Breast epithelium (tissue), 4 donors: ENCODE data around the gene UGT1A10. TPM values are rescaled to one million over a fixed set of nuclear protein-coding genes. Genes with fewer than 3 reads are reported as not detected.

ENCODE experiments used
- DNase-seq, 2 donors: peaks; one replicate each; pipeline ENCODE4 v3.0.0-alpha.2; 2019; ENCODE audit warnings: low spot score in 2 of 2
- H3K27ac ChIP-seq, 2 donors: fragments of 200-600 bp; sonication (generic) in 1 of 2; one replicate each; pipeline ENCODE4 v1.5.1; 2016 to 2019; ENCODE audit warnings: mild to moderate bottlenecking in 1 of 2
- H3K27me3 ChIP-seq, 2 donors: fragments of 200-600 bp; sonication (generic) in 1 of 2; one replicate each; pipeline versions ENCODE4 v1.5.1 to v1.6.0; 2017 to 2019; ENCODE audit warnings: control low read depth in 1 of 2, mild to moderate bottlenecking in 1 of 2
- H3K36me3 ChIP-seq: fragments of 200-600 bp; one replicate; pipeline ENCODE4 v1.5.1; 2019
- H3K4me1 ChIP-seq, 2 donors: fragments of 200-600 bp; sonication (generic); one replicate each; pipeline ENCODE4 v1.5.1; 2016 to 2019; ENCODE audit warnings: control low read depth in 1 of 2
- H3K4me3 ChIP-seq, 3 donors: fragments of 200-600 bp; sonication (generic); 1 replicate in 2 of 3; 2 replicates in 1 of 3; pipeline ENCODE4 v1.5.1; 2016 to 2019; ENCODE audit warnings: mild to moderate bottlenecking in 3 of 3, moderate library complexity in 2 of 3
- H3K9me3 ChIP-seq, 2 donors: fragments of 200-600 bp; sonication (generic) in 1 of 2; one replicate each; pipeline ENCODE4 v1.5.1; 2016 to 2019; ENCODE audit warnings: control low read depth in 1 of 2
- POLR2A ChIP-seq: fragments of 450-650 bp; IDR thresholded peaks from one replicate; pipeline ENCODE4 v1.6.1; 2016; ENCODE audit warnings: antibody characterized with exemption, mild to moderate bottlenecking, moderate library complexity
- POLR2AphosphoS5 ChIP-seq, 3 donors: sonication (generic); formaldehyde crosslinking; IDR thresholded peaks; one replicate each; pipeline ENCODE4 v1.6.1; 2017; ENCODE audit warnings: antibody characterized with exemption in 3 of 3
- intact Hi-C: fragments of 100-400 bp; cut with DNase I; formaldehyde crosslinking; loops from one replicate; pipeline ENCODE4 v1.15.1; 2023; ENCODE audit warnings: low total_unique reads
- total RNA-seq, 3 donors: library from RNA; depleted of rRNA; stranded (reverse); fragments of >200 nt; gene quantifications; one replicate each; pipeline ENCODE4 v1.1.0, GENCODE V29; 2016
- TF ChIP-seq, protein P1 (sequence below), 3 donors: fragments of 450-650 bp; IDR thresholded peaks; one replicate each; pipeline ENCODE4 v1.5.1; 2016 to 2017; ENCODE audit warnings: antibody characterized with exemption in 3 of 3, mild to moderate bottlenecking in 3 of 3, moderate library complexity in 3 of 3

The UGT1A10 gene
- total RNA-seq, 3 donors from 2014 or later: not detected

DNA sequence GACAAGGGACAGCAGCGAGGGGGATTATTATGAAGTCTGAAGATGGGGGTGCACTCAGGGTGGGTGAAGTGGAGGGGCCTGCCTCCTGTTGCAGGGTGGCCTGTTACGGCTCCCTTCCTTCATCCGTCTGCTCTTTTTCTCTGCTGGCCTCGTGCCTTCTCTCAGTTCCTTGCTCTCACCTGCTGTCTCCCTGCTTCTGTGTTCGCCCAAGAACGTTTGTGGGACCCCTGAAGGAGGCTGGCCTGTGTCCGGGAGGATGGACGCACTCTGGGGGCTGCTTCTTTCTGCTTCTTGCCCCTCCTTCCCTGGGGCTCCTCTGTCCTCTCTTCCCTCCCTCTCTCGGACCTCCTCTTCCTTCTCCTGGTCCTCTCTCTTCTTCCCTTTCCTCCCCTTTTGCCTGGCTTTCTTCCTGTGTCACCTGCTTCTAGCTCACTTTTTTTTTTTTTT is 155.7 kb downstream of the UGT1A10 start:
- Histone ChIP-seq H3K4me3 (no peak overlapping the region), H3K27me3 (no peaks in the 10 kb centered on the region), H3K9me3 (no peaks in the 10 kb centered on the region), H3K27ac (no peak overlapping the region), H3K4me1 (no peaks in the 10 kb centered on the region), H3K36me3 (no peaks in the 10 kb centered on the region)
- no peak for TF ChIP-seq POLR2AphosphoS5 (IDR thresholded peaks at IDR 0.05)
- TF ChIP-seq, protein P1, sequence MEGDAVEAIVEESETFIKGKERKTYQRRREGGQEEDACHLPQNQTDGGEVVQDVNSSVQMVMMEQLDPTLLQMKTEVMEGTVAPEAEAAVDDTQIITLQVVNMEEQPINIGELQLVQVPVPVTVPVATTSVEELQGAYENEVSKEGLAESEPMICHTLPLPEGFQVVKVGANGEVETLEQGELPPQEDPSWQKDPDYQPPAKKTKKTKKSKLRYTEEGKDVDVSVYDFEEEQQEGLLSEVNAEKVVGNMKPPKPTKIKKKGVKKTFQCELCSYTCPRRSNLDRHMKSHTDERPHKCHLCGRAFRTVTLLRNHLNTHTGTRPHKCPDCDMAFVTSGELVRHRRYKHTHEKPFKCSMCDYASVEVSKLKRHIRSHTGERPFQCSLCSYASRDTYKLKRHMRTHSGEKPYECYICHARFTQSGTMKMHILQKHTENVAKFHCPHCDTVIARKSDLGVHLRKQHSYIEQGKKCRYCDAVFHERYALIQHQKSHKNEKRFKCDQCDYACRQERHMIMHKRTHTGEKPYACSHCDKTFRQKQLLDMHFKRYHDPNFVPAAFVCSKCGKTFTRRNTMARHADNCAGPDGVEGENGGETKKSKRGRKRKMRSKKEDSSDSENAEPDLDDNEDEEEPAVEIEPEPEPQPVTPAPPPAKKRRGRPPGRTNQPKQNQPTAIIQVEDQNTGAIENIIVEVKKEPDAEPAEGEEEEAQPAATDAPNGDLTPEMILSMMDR (IDR thresholded peaks at IDR 0.05): no peak
- intact Hi-C loops: no loop called here
- DNase-seq: no peak

DNA sequence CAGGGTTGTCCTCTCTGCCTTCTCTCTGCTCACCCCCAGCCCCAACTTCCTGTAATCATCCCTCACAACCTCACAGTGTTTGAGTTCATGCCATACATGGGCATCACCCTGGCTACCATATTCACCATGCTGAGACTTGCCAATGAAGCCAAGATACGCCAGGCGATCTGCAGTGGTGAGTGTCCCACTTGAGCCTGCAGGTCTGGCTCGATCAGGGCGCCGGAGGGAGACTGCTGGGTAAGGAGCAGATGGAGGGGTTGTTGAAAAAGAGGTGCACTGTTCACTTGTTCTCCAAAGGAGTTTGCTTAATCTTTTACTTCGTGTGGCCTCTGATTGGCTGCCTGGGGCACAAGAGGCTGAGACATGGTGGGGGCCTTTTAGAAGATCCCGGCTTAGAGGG is 156.5 kb downstream of the UGT1A10 start:
- no peak for DNase-seq
- no peak for TF ChIP-seq POLR2A
- TF ChIP-seq, protein P1 (IDR thresholded peaks at IDR 0.05): no peak
- no peak for TF ChIP-seq POLR2AphosphoS5 (IDR thresholded peaks at IDR 0.05)
- intact Hi-C loops: no loop called here
- Histone ChIP-seq H3K4me3 (no peak overlapping the region), H3K27me3 (no peaks in the 10 kb centered on the region), H3K9me3 (no peaks in the 10 kb centered on the region), H3K4me1 (no peaks in the 10 kb centered on the region), H3K36me3 (no peaks in the 10 kb centered on the region), H3K27ac (no peak overlapping the region)

DNA sequence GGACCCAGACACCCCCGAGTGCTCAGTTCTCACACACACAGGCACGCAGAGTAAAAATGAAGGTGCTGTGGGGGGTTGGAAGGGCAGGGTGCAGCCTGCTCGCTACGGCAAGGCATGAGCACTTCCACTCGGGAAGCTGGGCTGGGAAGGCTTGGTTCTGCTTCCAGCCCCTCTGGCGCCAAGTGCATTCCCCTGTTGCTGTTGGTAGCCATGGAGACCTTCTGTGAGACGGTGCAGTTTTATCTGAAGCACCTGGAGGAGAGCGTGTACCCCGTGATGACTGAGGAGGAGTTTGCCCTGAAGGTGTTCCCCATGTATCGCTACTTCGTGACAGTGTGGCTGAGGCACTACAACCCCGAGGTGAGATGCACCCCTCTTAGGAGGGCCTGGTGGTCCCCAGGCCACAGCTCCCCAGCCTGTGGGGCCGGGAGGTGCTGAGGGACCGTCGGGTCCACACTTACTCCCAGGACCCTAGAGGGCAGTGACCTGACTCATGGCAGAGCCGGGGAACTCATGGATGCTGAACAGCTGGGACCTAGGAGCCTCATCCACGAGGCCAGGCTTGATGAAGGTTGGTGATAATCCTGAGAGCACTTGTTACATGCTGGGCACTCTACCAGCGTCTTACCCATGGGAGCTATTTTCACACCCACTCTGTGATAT is 157.3 kb downstream of the UGT1A10 start:
- Histone ChIP-seq H3K36me3 (no peaks in the 10 kb centered on the region), H3K27ac (no peak overlapping the region), H3K4me3 (no peak overlapping the region), H3K27me3 (no peaks in the 10 kb centered on the region), H3K9me3 (no peaks in the 10 kb centered on the region), H3K4me1 (no peaks in the 10 kb centered on the region)
- intact Hi-C loops: no loop called here
- TF ChIP-seq POLR2AphosphoS5 (IDR thresholded peaks at IDR 0.05): no peak
- TF ChIP-seq, protein P1 (IDR thresholded peaks at IDR 0.05): no peak
- no peak for TF ChIP-seq POLR2A
- no peak for DNase-seq

DNA sequence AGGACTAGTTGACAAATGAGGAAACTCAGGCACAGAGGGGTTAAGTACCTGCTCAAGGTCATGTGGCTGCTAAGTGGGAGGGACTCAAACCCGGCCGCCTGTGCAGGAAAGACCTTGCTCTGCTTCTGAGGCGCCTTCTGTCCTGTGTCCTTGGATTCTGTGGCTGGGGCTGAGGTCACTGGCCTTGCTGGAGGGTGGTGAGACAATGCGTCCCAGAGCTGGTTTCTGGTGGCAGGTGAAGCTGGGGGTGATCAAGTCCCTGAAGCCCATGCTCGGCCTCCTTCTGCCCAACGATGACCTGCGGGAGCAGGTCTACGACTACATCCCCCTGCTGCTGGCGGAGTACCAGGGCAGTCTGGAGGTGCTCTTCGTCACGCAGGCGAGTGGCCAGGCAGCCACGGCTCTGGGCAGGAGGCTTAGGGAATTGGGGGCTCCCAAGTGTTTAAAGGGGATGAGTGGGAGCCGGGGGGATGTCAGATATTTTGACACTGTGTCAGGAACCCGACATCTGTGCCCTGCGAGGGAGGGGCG is 157.9 kb downstream of the UGT1A10 start:
- TF ChIP-seq, protein P1 (IDR thresholded peaks at IDR 0.05): no peak
- TF ChIP-seq POLR2A: no peak
- no peak for TF ChIP-seq POLR2AphosphoS5 (IDR thresholded peaks at IDR 0.05)
- no peak for DNase-seq
- Histone ChIP-seq H3K4me1 (no peaks in the 10 kb centered on the region), H3K36me3 (no peaks in the 10 kb centered on the region), H3K27me3 (no peaks in the 10 kb centered on the region), H3K9me3 (no peaks in the 10 kb centered on the region), H3K4me3 (no peak overlapping the region), H3K27ac (no peak overlapping the region)
- intact Hi-C loops: no loop called here

DNA sequence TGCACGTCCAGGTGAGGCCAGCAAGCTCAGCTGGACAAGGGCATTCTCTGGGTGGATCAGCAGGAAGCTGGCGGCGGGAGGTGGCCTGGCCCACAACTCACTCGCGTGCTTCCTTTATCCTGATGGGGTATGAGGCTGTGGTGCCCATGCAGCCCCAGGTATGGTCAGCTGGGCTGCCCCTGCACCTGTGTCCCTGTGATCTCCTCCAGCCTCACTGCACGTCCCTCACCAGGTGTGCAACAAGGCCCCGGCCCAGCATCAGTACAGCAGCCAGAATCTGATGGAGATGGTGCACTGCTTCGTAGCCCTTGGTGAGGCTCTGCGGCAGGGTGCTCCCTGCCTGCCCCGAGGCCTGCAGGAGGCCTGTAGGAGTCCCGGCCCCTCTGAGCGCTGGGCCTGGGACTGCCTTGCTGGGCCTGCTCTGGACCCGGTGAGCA is 159.5 kb downstream of the UGT1A10 start:
- no peak overlapping the region for H3K27ac ChIP-seq
- H3K36me3 ChIP-seq: no peaks in the 10 kb centered on the region
- H3K4me1 ChIP-seq: no peaks in the 10 kb centered on the region
- H3K9me3 ChIP-seq: no peaks in the 10 kb centered on the region
- DNase-seq: no peak
- no peak overlapping the region for H3K4me3 ChIP-seq
- intact Hi-C loops: no loop called here
- H3K27me3 ChIP-seq: no peaks in the 10 kb centered on the region
- TF ChIP-seq, protein P1 (IDR thresholded peaks at IDR 0.05): no peak
- TF ChIP-seq POLR2A (no peak), POLR2AphosphoS5 (IDR thresholded peaks at IDR 0.05) (no peak)
